HG03442 (cell line): ENCODE data around the gene ELOVL6.
"Not testable (repeated sequence)": the region's sequence is repeated elsewhere in the genome, so short reads cannot be mapped to it uniquely, and the experiment has no call there.

ENCODE experiments used
- ATAC-seq: cut with Tn5 transposase; IDR thresholded peaks from one replicate; pipeline ENCODE4 v1.9.1; 2021; ENCODE audit warnings: mild to moderate bottlenecking, moderate library complexity; ENCODE audit not compliant: unreplicated experiment

The ELOVL6 gene

DNA sequence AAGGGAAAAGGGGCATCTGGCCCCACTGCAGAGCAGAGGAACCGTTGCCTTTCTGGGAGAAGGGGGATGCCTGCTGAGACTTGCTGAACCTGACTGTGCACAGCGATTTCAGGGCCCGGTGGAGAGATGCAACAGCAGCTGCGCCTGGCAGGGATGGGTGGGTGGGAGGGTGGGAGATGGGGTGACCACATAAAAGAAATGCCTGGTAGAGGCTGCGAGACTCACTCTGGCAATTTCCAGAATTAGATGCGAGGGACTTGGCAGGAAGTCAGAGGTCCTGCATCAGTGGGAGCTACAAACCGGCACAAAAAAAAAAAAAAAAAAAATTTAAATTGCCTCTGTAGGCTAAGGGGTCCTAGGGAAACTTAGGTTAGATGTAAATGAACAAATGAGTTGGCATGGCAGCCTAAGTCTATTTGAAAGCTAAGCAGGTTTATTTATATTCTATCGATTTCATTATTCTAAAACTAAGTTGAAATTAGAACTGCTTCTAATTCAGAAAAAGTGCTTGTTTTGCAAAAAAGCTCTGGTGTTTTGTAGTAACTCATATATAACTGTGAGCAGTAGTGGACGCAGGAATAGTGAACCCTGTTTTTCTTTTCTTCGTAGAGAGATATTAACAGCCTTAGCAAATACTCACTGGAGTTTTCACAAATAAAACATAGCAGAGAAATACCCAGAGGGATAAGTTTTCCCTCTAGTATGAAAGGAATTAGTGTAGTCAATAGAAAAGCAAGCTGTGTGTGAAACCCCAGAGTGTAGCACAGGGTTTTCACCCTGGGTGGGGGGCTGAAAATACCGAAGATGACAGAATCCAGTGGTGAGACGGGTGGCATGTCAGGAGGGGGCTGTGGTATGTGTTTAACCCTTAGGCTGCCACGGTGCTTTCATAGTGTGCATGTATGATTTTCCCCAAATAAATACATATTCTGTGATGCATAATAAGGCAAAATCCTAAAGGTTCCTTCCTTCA lies 155.6 kb downstream of the ELOVL6 start:
- no peak for ATAC-seq

DNA sequence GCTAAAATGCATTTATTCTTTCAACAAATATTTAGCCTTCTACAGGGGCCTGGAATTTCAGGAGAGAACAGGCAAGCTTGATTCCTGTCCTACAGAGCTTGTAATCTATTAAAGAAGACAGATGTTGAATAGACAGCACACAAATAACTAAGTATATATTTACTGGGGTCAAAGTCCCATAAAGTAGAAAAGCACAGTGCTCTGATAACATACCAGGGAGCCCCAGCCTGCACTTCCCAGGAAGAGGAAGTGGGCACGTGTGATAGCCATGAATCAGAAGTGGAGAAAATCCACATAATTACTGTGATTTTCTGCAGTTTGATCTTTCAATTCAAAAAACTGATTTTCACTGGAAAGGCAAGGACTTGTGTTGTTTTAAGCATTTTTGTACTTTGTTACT lies 156.7 kb downstream of the ELOVL6 start:
- ATAC-seq = no peak

DNA sequence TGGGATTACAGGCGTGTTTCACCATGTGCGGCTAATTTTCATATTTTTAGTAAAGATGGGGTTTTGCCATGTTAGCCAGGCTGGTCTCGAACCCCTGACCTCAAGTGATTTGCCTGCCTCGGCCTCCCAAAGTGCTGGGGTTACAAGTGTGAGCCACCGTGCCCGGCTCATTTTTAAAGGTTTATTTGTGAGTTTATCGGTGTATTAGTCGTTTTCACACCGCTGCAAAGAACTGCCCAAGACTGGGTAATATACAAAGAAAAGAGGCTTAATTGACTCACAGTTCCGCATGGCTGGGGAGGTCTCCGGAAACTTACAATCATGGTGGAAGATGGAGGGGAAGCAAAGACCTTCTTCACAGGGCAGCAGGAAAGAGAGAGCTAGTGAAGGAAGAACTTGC lies 159.3 kb downstream of the ELOVL6 start:
- ATAC-seq = not testable (repeated sequence)

DNA sequence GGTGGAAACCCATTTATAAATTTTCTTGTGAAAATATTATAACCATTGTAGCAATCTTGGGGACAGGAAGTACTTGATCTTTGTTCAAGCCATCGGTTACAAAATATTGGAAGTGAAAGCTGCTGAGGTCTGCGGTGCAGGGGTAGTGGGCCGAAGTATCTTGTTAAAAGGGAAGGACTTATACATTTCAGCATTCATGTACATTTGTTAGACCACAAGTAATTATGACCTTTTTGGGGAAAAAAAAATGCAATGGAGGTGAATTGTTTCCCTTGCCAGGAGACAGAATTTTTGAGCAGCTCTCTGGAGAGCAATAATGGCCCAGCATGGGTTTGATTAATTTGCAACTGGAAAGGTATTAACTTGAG lies 164.4 kb downstream of the ELOVL6 start:
- ATAC-seq = peak; percentile 98

DNA sequence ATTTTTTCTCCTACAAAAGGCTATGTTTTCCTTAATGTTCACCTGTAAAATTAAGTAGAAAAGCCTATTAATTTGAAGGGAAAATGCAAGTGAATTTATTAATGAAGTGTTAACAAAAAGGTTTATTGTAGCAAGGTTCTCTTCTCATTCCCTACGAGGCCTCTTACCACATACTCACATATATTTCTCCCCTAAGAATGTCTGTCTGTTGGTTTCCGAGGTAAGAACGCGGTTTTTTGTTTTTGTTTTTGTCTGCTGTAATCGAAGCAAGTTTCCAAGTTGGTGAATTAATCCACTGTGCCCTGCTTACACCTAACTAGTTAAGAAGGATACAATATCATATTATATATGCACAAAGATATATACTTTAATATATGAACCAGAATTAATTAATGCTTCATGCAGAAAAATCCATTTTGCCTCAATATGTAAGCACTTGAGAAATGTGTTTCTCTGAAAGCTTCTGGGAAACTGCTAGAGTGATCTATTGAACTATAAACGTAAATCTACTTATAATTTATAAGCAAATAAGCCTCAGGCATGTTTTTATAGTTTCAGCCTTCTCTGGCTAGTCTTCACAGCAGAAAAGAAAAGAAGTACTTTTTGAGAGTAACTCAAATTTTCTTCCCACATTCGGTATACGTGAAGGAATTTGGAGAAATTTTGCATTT lies 164.9 kb downstream of the ELOVL6 start:
- peak; percentile 3 for ATAC-seq

DNA sequence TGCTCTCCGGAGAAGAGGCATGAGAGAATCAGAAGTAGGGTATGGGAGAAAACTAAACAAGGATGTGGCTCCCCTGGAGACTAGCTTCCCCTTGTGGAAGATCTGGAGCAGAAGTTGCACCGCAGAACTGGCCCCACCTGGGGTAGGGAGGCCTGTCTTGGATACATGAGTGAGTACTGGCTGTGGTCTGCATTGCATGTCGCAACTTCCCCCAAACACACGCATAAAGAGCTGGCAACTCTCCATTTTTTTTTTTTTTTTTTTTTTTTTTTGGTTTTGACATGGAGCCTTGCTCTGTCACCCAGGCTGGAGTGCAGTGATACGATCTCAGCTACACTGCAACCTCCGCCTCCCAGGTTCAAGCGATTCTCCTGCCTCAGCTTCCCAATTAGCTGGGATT lies 165.8 kb downstream of the ELOVL6 start:
- no peak for ATAC-seq

DNA sequence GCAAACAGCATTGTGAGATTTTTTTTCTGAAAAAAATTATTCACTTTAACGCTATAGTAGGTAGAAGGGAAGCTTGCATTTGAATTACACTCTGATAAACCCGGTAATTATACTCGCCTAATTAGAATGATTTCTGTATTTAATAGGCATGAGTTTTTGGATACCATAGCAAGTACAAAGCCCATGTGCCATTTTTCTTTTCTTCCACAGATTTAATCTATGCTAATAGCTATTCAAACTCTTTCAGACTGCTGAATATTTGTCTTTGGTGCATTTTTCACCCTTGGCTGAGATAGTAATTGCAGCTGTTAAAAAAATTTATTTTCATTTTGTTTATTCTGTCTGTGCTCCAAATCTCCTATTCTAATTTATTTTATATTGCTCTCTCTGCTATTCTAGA lies 172.7 kb downstream of the ELOVL6 start:
- no peak for ATAC-seq

DNA sequence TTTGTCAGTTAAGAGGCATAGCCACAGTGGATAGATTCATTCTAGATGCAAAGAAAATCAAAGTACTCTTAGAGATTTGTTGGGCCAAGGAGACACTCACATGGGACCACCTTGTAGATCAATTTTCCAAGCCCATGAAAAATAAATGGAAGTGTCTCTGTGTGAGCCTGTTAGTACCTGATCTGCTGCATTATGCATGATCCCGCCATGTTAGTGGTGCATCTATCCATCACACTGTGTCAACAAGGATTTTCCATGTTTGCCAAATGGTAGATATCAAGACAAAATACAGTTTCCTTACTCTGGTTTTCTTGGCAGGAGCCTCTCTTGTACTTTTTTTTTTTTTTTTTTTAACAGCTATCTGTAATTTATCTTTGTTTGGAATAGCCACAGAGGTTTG lies 173.4 kb downstream of the ELOVL6 start:
- no peak for ATAC-seq

DNA sequence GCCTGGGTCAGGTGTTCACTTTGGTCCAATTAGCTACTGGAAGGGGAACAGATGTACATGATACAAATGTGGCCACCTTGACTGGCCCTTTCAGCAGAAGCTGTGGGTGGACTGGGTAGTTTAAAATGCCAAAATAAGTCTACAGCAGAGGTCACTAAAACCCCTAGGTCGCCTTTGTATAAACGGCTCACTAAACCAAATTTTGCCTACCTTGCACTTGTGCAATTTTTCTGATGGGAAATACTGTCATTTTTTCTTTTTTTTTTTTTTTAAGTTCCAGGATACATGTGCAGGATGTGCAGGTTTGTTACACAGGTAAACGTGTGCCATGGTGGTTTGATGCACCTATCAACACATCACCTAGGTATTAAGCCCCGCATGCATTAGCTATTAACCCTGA lies 176.0 kb downstream of the ELOVL6 start:
- no peak for ATAC-seq

DNA sequence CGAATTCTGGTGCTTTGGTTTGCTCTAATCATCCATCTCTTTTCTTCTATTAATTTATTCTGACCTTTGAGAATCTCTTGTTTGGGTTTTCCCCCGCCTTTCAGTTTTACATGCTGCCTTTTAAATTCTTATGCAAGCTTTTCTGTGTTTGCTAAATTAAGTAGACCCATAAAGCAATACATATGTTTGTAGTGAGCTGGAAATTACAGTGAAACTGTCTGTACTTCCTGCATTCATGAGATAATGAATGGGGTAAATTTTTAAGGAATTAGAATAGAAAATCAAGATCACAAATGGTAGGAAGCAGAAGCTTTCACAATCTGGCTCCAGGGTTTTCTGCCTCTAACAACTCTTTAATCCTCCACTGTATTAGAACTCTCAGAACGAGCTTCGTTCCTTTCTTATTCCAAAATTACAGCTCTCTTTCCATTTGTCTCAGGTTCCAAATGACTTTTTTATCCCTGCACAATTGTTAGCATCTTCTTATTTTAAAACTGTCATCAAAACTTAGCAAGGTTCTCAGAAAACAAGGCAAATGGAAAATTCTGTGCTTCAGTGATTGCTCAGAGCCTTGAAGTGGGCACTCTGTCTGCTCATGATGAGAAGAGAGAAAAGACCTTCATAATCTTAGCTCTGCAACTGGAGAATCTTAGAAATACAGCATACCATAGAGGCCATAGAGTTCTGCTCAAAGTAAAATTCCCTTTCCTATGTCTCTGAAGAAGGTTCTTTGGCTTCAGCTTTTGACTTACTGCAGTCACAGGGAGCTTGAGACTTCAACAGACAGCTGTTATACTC lies 177.6 kb downstream of the ELOVL6 start:
- ATAC-seq = no peak

DNA sequence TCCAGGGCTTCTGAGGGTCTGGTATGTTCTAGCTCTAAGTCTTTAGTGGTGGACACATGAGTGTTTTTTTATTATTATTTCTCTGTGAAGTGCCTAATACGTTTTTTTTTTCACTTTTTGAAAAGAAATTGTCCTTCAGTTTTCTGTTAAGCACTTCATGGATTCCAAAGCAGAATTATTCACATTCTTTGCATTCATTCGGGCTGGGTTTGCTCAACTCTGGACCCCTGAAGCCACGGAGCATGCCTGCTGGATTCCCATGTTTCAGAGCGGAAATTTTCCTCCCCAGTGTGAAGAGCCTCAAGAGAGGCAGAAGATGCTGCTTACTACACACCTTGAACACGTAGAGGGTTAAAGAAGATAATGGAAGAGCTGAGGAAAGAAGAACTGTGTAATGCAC lies 178.3 kb downstream of the ELOVL6 start:
- no peak for ATAC-seq

DNA sequence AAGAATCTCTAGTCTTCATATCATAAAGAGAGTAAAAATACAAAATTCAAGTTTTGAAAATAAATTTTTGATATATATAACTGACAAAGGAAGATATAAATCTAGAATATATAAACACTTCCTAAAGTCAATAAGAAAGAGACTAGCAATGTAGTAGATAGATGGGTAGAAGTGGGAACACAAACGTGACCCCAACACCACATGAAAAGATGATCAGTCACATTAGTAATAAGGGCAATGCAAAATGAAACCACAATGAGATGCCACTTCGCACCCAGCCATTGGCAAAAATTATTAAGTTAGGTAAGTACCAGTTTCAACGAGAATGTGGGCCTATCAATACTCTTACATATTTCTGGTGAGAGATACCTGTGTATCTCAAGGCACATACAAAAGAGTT lies 179.3 kb downstream of the ELOVL6 start:
- ATAC-seq = no peak

DNA sequence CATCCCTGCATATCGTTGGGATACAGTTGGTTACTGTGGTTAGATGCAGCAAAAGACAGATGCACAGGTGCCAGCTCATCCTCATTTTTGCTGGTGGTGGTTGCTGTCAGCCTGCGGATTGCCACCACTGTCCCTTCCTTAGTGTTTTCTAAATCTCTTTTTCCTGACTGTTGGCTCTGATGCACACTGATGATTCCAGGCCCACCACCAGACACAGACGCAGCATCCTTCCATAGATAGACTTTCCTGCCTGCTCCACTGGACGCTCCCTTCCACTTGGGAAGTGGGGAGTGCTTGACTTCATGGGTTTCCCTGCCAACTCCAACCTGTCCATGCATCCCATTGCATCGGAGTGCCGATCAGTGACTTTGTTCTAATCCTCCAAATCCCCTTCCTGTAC lies 184.2 kb downstream of the ELOVL6 start:
- no peak for ATAC-seq

DNA sequence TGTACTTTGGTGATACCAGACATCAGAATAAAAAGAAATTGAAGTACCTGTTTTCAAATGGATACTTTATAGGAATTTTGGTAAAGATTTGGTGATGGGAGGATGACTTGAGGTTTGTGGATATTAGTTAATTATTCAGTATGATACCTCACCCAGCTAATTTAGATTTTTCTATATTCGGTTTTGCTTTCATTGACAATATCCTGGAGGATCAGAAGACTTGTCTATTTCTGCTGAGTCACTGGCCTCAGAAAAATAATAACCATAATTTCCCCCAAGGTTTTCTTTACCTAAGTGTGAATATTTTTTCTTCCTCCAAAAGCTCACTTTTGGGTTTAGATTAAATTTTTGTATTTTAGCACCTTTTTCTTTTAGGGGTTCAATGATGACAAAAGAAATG lies 185.5 kb downstream of the ELOVL6 start:
- no peak for ATAC-seq

DNA sequence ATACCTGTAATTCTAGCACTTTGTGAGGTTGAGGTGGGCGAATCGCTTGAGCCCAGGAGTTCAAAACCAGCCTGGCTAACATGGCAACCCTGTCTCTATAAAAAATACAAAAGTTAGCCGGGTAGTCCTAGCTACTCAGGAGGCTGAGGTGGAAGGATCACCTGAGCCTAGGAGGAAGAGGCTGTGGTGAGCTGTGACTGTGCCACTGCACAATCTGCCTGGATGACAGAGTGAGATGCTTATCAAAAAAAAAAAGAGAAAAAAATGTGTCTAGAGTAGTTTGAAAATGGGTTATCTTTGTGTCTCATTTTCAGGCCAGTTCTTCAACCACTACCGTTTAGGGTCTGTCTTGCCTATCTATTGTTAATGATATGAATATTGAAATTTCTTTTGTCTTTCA lies 187.6 kb downstream of the ELOVL6 start:
- no peak for ATAC-seq

DNA sequence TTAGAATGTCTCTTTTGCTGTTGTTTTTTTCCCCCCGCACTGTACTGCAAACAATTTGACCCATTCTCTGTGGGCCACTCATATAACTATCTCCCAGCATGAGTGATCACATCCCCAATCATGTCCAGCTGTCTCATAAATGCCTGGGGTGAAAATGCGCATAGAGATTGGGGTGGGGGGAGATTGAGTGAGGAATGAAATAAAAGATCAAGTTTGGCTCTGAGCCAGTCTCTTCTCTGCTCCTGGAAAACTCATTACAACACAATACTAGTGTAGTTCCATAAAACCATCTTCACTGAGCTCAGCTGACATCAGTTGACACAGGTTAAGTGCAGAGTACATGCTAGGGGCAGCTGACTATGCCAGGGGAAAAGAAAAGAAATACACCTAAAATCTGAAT lies 188.9 kb downstream of the ELOVL6 start:
- no peak for ATAC-seq

DNA sequence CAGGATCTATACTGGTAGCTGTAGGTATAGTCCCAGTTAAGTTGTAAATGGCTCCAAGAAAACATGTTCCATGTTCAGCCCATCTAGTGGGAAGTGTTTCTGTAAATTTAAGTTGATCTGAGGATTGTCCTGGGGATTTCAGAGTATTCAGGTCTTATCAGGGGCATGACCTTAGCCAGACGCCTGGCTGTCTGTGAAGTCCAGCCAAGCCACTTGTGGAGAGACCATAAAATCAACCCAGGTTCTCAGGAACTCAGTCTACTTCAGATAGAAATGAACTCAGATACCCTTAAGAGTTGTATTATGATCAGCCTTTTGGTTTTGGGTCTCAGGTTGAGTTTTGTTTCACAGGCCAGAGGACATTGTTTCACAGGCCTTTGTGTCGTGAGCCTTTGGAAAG lies 189.9 kb downstream of the ELOVL6 start:
- ATAC-seq = no peak

DNA sequence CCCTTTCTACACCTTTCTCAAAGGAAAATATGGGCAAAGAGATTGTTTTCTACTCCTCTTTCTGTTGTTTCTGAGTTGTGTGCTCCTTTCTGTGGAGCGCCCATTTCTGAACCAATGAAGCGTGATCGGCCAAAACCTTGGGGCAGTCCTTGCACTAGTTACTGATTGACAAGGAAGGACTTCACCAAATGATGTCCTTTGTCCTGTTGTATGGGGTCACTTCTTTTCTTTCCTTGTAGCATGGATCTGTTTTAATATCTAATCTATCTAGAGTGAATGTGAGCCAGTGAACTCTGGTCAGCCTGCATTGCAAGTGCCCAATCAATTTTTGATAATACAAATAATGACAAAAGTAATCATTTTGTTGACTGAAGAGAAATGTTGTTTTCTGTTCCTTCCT lies 191.2 kb downstream of the ELOVL6 start:
- ATAC-seq = no peak

DNA sequence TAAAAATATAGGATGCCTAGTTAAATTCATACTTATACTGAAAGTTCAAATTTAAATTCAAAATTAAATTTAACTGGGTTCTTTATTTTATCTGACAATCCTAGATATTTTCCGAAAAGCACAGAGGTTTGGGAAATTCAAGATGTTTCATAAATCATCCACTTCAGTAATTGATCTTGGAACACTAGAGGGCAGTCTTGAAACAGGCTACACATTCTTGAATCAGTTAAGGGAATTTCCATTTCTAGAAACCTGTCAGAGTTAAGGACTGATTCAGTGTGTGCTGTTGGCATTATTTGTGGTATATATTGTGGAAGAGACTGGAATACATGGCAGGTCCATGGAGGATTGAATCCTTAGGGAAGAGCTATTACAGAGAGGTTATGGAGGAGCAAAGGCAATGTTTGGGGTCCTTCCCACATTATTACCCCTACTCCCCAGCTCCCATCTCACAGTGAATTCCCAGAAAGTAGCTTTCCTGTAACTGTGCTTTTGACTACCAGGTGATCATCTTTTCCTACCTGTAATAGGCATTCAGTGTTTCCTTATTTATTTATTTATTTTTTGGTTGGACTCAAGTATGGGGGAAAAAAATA lies 192.9 kb downstream of the ELOVL6 start:
- peak; percentile 85 for ATAC-seq

DNA sequence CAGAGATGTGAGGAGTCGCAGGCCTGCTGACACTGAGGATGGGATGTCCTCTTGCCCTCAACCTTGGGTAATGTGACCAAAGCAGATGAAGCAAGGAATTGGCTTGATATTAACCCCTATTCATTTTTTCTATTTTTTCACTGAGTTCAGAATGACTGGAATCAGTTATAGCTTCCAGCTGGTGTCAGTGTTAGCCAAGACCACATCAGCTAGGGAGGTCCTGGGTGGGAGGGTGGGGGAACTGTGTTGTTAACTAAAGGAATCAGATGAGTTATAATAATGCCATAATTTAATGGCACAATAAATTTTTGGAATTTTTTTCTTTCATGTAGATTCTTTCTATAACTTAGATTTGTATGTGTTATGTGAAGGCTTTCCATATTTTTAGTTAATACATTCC lies 193.9 kb downstream of the ELOVL6 start:
- ATAC-seq = no peak
